Measurements from ENCODE around the gene SLC6A1. TPM values are rescaled to one million over a fixed set of nuclear protein-coding genes. Genes with fewer than 3 reads are reported as not detected.

SLC6A1 gene
- total RNA-seq, 1 experiment from 2014 or later = not detected

GRCh38 chr3:11034309-11034985, 41.9 kb downstream of the SLC6A1 start:
- intact Hi-C loops (cut with micrococcal nuclease; ENCODE audit: unreplicated experiment) = no loop called here
- DNase-seq (ENCODE audit: low spot score) = no peak
- no peaks in the 10 kb centered on the region for H3K27me3 ChIP-seq (replicated peaks; ENCODE audit: insufficient read depth, low read depth, low read length, poor library complexity)
- no peak overlapping the region for H3K27ac ChIP-seq (ENCODE audit: low read depth, low read length, poor library complexity, severe bottlenecking)
- H3K36me3 ChIP-seq (ENCODE audit: insufficient read depth, low read length, poor library complexity, severe bottlenecking) = no peaks in the 10 kb centered on the region
- POLR2A ChIA-PET (ENCODE audit: low non-redundant PET) = no interaction called here
- H3K4me3 ChIP-seq (ENCODE audit: low read depth, low read length, poor library complexity, severe bottlenecking) = no peak overlapping the region
- CTCF ChIA-PET = no interaction called here
- BruUV-seq (replicated peaks) = no TSS peak
- no peaks in the 10 kb centered on the region for H3K9me3 ChIP-seq (ENCODE audit: low read depth, low read length, poor library complexity, severe bottlenecking)
- H3K4me1 ChIP-seq (ENCODE audit: insufficient read depth, low read length, poor library complexity, severe bottlenecking) = no peaks in the 10 kb centered on the region
- TF ChIP-seq CTCF (conservative IDR thresholded peaks at IDR 0.05; ENCODE audit: low read depth, low read length) (no peak), EZH2 (IDR thresholded peaks at IDR 0.05; ENCODE audit: borderline replicate concordance, low read depth, low read length, poor library complexity, severe bottlenecking) (no peak)

GRCh38 chr3:11035757-11036505, 43.4 kb downstream of the SLC6A1 start:
- Histone ChIP-seq H3K4me3 (ENCODE audit: low read depth, low read length, poor library complexity, severe bottlenecking) (no peak overlapping the region), H3K36me3 (ENCODE audit: insufficient read depth, low read length, poor library complexity, severe bottlenecking) (no peaks in the 10 kb centered on the region), H3K27me3 (replicated peaks; ENCODE audit: insufficient read depth, low read depth, low read length, poor library complexity) (peaks cover 5% of the 10 kb centered on the region), H3K4me1 (ENCODE audit: insufficient read depth, low read length, poor library complexity, severe bottlenecking) (no peaks in the 10 kb centered on the region), H3K9me3 (ENCODE audit: low read depth, low read length, poor library complexity, severe bottlenecking) (no peaks in the 10 kb centered on the region), H3K27ac (ENCODE audit: low read depth, low read length, poor library complexity, severe bottlenecking) (no peak overlapping the region)
- BruUV-seq (replicated peaks) = no TSS peak
- TF ChIP-seq CTCF (conservative IDR thresholded peaks at IDR 0.05; ENCODE audit: low read depth, low read length) = no peak
- no peak for TF ChIP-seq EZH2 (IDR thresholded peaks at IDR 0.05; ENCODE audit: borderline replicate concordance, low read depth, low read length, poor library complexity, severe bottlenecking)
- DNase-seq (ENCODE audit: low spot score) = no peak
- ChIA-PET POLR2A (ENCODE audit: low non-redundant PET) (no interaction called here), CTCF (no interaction called here)
- intact Hi-C loops (cut with micrococcal nuclease; ENCODE audit: unreplicated experiment) = no loop called here

- no peaks in the 10 kb centered on the region for H3K36me3 ChIP-seq (ENCODE audit: insufficient read depth, low read length, poor library complexity, severe bottlenecking)
- no peak overlapping the region for H3K4me3 ChIP-seq (ENCODE audit: low read depth, low read length, poor library complexity, severe bottlenecking)
- no peak for DNase-seq (ENCODE audit: low spot score)
- POLR2A ChIA-PET (ENCODE audit: low non-redundant PET) = no interaction called here
- no peaks in the 10 kb centered on the region for H3K4me1 ChIP-seq (ENCODE audit: insufficient read depth, low read length, poor library complexity, severe bottlenecking)
- CTCF ChIA-PET = no interaction called here
- no peak overlapping the region for H3K27ac ChIP-seq (ENCODE audit: low read depth, low read length, poor library complexity, severe bottlenecking)
- H3K9me3 ChIP-seq (ENCODE audit: low read depth, low read length, poor library complexity, severe bottlenecking) = no peaks in the 10 kb centered on the region
- intact Hi-C loops (cut with micrococcal nuclease; ENCODE audit: unreplicated experiment) = no loop called here
- H3K27me3 ChIP-seq (replicated peaks; ENCODE audit: insufficient read depth, low read depth, low read length, poor library complexity) = peaks cover 6% of the 10 kb centered on the region
- no peak for TF ChIP-seq EZH2 (IDR thresholded peaks at IDR 0.05; ENCODE audit: borderline replicate concordance, low read depth, low read length, poor library complexity, severe bottlenecking)
- TF ChIP-seq CTCF (conservative IDR thresholded peaks at IDR 0.05; ENCODE audit: low read depth, low read length) = no peak
- BruUV-seq (replicated peaks) = no TSS peak
These were observed 44.8 kb downstream of the SLC6A1 start for GRCh38 chr3:11037241-11037873.
